Subcutaneous adipose tissue (tissue), 4 donors: ENCODE results near the gene SEMA4G. TPM values are rescaled to one million over a fixed set of nuclear protein-coding genes. Genes with fewer than 3 reads are reported as not detected.

Source experiments
- CTCF ChIP-seq: fragments of 450-650 bp; IDR thresholded peaks from one replicate; pipeline ENCODE4 v1.5.1; 2016; ENCODE audit warnings: low read depth, mild to moderate bottlenecking, control low read depth, antibody characterized with exemption, moderate library complexity
- total RNA-seq, 4 donors: library from RNA; depleted of rRNA; stranded (reverse); fragments of >200 nt; gene quantifications; one replicate each; pipeline ENCODE4 v1.1.0, GENCODE V29; 2016

Gene SEMA4G
- total RNA-seq, 4 donors from 2014 or later = under 0.01 to 5.7 (median 0.51) TPM; not detected in 1

- TF ChIP-seq CTCF = no peak
These were observed 36.7 kb downstream of the SEMA4G start for GRCh38 chr10:101005869-101006567.

- no peak for TF ChIP-seq CTCF
These were observed 37.3 kb downstream of the SEMA4G start for GRCh38 chr10:101006593-101007098.

- TF ChIP-seq CTCF = no peak
These were observed 37.9 kb downstream of the SEMA4G start for GRCh38 chr10:101007099-101007711.

- no peak for TF ChIP-seq CTCF
These were observed 38.9 kb downstream of the SEMA4G start for GRCh38 chr10:101007915-101008822.

- no peak for TF ChIP-seq CTCF
These were observed 39.6 kb downstream of the SEMA4G start for GRCh38 chr10:101008823-101009423.

GRCh38 chr10:101010329-101010728, 41.0 kb downstream of the SEMA4G start:
- no peak for TF ChIP-seq CTCF
